Measurements from ENCODE around the gene FBXO17. TPM values are rescaled to one million over a fixed set of nuclear protein-coding genes. Genes with fewer than 3 reads are reported as not detected.
A peak's percentile ranks its signal among the peaks of the same experiment; 100 is the strongest.
"Not testable (repeated sequence)": the region's sequence is repeated elsewhere in the genome, so short reads cannot be mapped to it uniquely, and the experiment has no call there.

Gene FBXO17
- total and polyA plus RNA-seq, 8 donors = 5.8 to 13.8 (median 7.8) TPM

GRCh38 chr19:38990949-38991697 is 15.6 kb upstream of the FBXO17 start:
- no peak for FAIRE-seq
- no peak overlapping the region for H3K27ac ChIP-seq
- no peak overlapping the region for H3K4me3 ChIP-seq
- WGBS, 2 donors = 61 to 70% methylated on average over 12 to 13 of the region's 13 CpGs
- no peak for DNase-seq
- peak in 1 of 4 donors; percentile 27 for ATAC-seq
- no peaks in the 10 kb centered on the region for H3K36me3 ChIP-seq
- no peaks in the 10 kb centered on the region for H3K27me3 ChIP-seq
- TF ChIP-seq CTCF (IDR thresholded peaks at IDR 0.05) = no peak
- no peaks in the 10 kb centered on the region for H3K9me3 ChIP-seq
- H3K4me1 ChIP-seq = no peaks in the 10 kb centered on the region
- intact Hi-C loops (cut with DNase I) = no loop called here

DNA sequence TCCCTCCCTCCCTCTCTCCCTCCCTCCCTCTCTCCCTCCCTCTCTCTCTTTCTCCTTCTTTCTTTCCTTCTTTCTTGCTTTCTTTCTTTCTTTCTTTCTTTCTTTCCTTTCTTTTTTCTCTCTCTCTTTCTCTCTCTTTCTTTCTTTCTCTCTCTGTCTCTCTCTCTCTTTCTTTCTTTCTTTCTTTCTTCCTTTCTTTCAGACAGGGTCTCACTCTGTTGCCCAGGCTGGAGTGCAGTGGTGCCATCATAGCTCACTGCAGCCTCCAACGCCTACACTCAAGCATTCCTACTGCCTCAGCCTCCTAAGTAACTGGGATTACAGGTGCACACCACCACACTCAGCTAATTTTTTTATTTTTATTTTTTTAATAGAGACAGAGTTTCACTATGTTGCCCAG is 14.1 kb upstream of the FBXO17 start:
- H3K4me1 ChIP-seq; DNase-seq; H3K27me3 ChIP-seq; H3K4me3 ChIP-seq; H3K9me3 ChIP-seq; ATAC-seq; FAIRE-seq; H3K27ac ChIP-seq; intact Hi-C loops (cut with DNase I); H3K36me3 ChIP-seq: not testable (repeated sequence)
- 66 to 67% methylated on average over 1 of the region's 1 CpG for WGBS, 2 donors

GRCh38 chr19:38989066-38989605 is 13.6 kb upstream of the FBXO17 start:
- FAIRE-seq (no peak), ATAC-seq (peak in 2 of 4 donors; percentile 52 to 54), DNase-seq (peak in 1 of 6 donors; percentile 56)
- Histone ChIP-seq H3K27ac (no peak overlapping the region), H3K4me1 (no peaks in the 10 kb centered on the region), H3K36me3 (no peaks in the 10 kb centered on the region), H3K9me3 (no peaks in the 10 kb centered on the region), H3K27me3 (no peaks in the 10 kb centered on the region), H3K4me3 (no peak overlapping the region)
- intact Hi-C loops (cut with DNase I) = no loop called here
- TF ChIP-seq CTCF (IDR thresholded peaks at IDR 0.05) = no peak
- WGBS, 2 donors = 23 to 26% methylated on average over 12 of the region's 12 CpGs

GRCh38 chr19:38988627-38989026 is 13.1 kb upstream of the FBXO17 start:
- H3K4me1 ChIP-seq; DNase-seq; H3K9me3 ChIP-seq; FAIRE-seq; H3K27me3 ChIP-seq; H3K36me3 ChIP-seq; H3K27ac ChIP-seq; H3K4me3 ChIP-seq; intact Hi-C loops (cut with DNase I); ATAC-seq: not testable (repeated sequence)
- WGBS, 2 donors = 79 to 91% methylated on average over 4 of the region's 4 CpGs

GRCh38 chr19:38987745-38988144 is 12.2 kb upstream of the FBXO17 start:
- DNase-seq; H3K9me3 ChIP-seq; H3K4me3 ChIP-seq; FAIRE-seq; ATAC-seq; H3K4me1 ChIP-seq; intact Hi-C loops (cut with DNase I); H3K36me3 ChIP-seq; H3K27me3 ChIP-seq; H3K27ac ChIP-seq: not testable (repeated sequence)
- 75 to 79% methylated on average over 6 of the region's 6 CpGs for WGBS, 2 donors

DNA sequence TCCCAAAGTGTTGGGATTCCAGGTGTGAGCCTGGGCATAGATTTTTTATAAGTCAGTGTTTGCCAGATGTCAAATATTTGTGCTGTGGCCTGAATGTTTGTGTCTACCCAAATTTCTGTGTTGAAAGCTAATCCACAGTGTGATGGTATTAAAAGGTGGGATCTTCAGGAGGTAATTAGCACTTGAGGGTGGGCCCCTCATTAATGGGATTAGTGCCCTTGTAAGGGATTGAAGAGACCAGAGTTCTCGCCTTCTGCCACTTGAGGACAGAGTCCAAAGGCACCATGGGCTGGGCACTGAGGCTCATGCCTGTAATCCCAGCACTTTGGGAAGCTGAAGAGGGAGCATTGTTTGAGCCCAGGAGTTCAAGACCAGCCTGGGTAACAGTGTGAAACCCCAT is 9.7 kb upstream of the FBXO17 start:
- intact Hi-C loops (cut with DNase I) = no loop called here
- 80 to 88% methylated on average over 1 of the region's 1 CpG for WGBS, 2 donors
- DNase-seq = no peak
- FAIRE-seq = no peak
- H3K27ac ChIP-seq = no peak overlapping the region
- H3K4me1 ChIP-seq = no peaks in the 10 kb centered on the region
- no peaks in the 10 kb centered on the region for H3K36me3 ChIP-seq
- no peak for ATAC-seq
- no peaks in the 10 kb centered on the region for H3K27me3 ChIP-seq
- H3K4me3 ChIP-seq = no peak overlapping the region
- no peak for TF ChIP-seq CTCF (IDR thresholded peaks at IDR 0.05)
- no peaks in the 10 kb centered on the region for H3K9me3 ChIP-seq

All from pancreas (tissue), 10 donors.